Central memory CD4-positive, alpha-beta T cell (primary cell): ENCODE measurements around the gene EDA.
"Not testable (repeated sequence)": the region's sequence is repeated elsewhere in the genome, so short reads cannot be mapped to it uniquely, and the experiment has no call there.

Experiments used
- DNase-seq: peaks from one replicate; pipeline ENCODE4 v3.0.0; 2022

Gene EDA

GRCh38 chrX:69961365-69962072, 345.6 kb downstream of the EDA start:
- DNase-seq = no peak

- DNase-seq = no peak
Observed at GRCh38 chrX:69968950-69969349, 353.0 kb downstream of the EDA start.

- DNase-seq = no peak
Observed at GRCh38 chrX:69969460-69969859, 353.5 kb downstream of the EDA start.

- DNase-seq = no peak
Observed at GRCh38 chrX:69987691-69988090, 371.8 kb downstream of the EDA start.

- DNase-seq = peak; percentile 12
Observed at GRCh38 chrX:69988955-69989394, 373.1 kb downstream of the EDA start.

- DNase-seq = no peak
Observed at GRCh38 chrX:69991685-69992084, 375.8 kb downstream of the EDA start.

- DNase-seq = no peak
Observed at GRCh38 chrX:69993494-69993893, 377.6 kb downstream of the EDA start.

GRCh38 chrX:69995362-69996112, 379.6 kb downstream of the EDA start:
- DNase-seq = no peak

GRCh38 chrX:69996113-69996468, 380.2 kb downstream of the EDA start:
- DNase-seq = no peak

- not testable (repeated sequence) for DNase-seq
Observed at GRCh38 chrX:69998299-69998698, 382.4 kb downstream of the EDA start.

- no peak for DNase-seq
Observed at GRCh38 chrX:70001269-70001668, 385.4 kb downstream of the EDA start.

- DNase-seq = no peak
Observed at GRCh38 chrX:70001708-70002341, 385.9 kb downstream of the EDA start.

- DNase-seq = no peak
Observed at GRCh38 chrX:70007946-70008345, 392.0 kb downstream of the EDA start.

GRCh38 chrX:70009049-70009448, 393.1 kb downstream of the EDA start:
- no peak for DNase-seq

- DNase-seq = no peak
Observed at GRCh38 chrX:70009970-70010369, 394.1 kb downstream of the EDA start.

- no peak for DNase-seq
Observed at GRCh38 chrX:70012756-70013155, 396.8 kb downstream of the EDA start.

- DNase-seq = no peak
Observed at GRCh38 chrX:70013466-70014381, 397.8 kb downstream of the EDA start.

GRCh38 chrX:70016513-70016912, 400.6 kb downstream of the EDA start:
- DNase-seq = peak; percentile 3

- no peak for DNase-seq
Observed at GRCh38 chrX:70022616-70023015, 406.7 kb downstream of the EDA start.

- DNase-seq = no peak
Observed at GRCh38 chrX:70025464-70025863, 409.6 kb downstream of the EDA start.

GRCh38 chrX:70026112-70026850, 410.4 kb downstream of the EDA start:
- no peak for DNase-seq

GRCh38 chrX:70026851-70027200, 410.9 kb downstream of the EDA start:
- no peak for DNase-seq
